H1 (cell line): ENCODE results near the gene WDR7. TPM values are rescaled to one million over a fixed set of nuclear protein-coding genes. Genes with fewer than 3 reads are reported as not detected.

Experiments used
- CTCF ChIA-PET: fragments of 300-600 bp; sonication (Branson Sonifier 250); formaldehyde crosslinking; loops from one replicate; lab custom pipeline; 2021; ENCODE audit not compliant: partially characterized antibody; lab: Charles Lee
- POLR2A ChIA-PET: fragments of 300-600 bp; sonication (Branson Sonifier 250); formaldehyde crosslinking; loops from one replicate; lab custom pipeline; 2021; ENCODE audit warnings: inconsistent platforms; ENCODE audit not compliant: partially characterized antibody; lab: Charles Lee
- DNase-seq, 2 experiments: peaks; one replicate each; pipeline versions ENCODE4 v3.0.0 to v3.0.0-alpha.2; 2010 to 2022; ENCODE audit warnings: low spot score in 2 of 2, low read depth in 1 of 2, mixed read lengths in 1 of 2
- FAIRE-seq: peaks from 2 replicates; lab custom pipeline; 2011; peaks lifted over from hg19 to GRCh38; lab: Jason Lieb, UNC
- H2AFZ ChIP-seq: 2 replicates; pipeline ENCODE4 v1.8.1; 2012; ENCODE audit warnings: low read length, inconsistent platforms
- H2AK5ac ChIP-seq: 2 replicates; pipeline ENCODE4 v1.6.1; 2013; ENCODE audit warnings: low read depth, low read length
- H2BK120ac ChIP-seq: replicated peaks from 2 replicates; pipeline ENCODE3; 2013; ENCODE audit warnings: low read depth, low read length, inconsistent platforms
- H2BK12ac ChIP-seq: 2 replicates; pipeline ENCODE4 v1.6.1; 2013; ENCODE audit warnings: low read depth, low read length
- H2BK15ac ChIP-seq: 2 replicates; pipeline ENCODE4 v1.6.1; 2013; ENCODE audit warnings: low read length
- H2BK20ac ChIP-seq: 2 replicates; pipeline ENCODE4 v1.6.1; 2013; ENCODE audit warnings: low read length
- H2BK5ac ChIP-seq: 2 replicates; pipeline ENCODE4 v1.6.1; 2013; ENCODE audit warnings: low read depth, low read length
- H3K14ac ChIP-seq: 2 replicates; pipeline ENCODE4 v1.6.1; 2013; ENCODE audit warnings: inconsistent platforms; ENCODE audit not compliant: insufficient read length
- H3K18ac ChIP-seq: 2 replicates; pipeline ENCODE4 v1.6.1; 2013; ENCODE audit warnings: low read length; ENCODE audit errors: extremely low read depth
- H3K23ac ChIP-seq: 2 replicates; pipeline ENCODE4 v1.6.1; 2013; ENCODE audit warnings: inconsistent platforms; ENCODE audit not compliant: insufficient read length
- H3K23me2 ChIP-seq: 2 replicates; pipeline ENCODE4 v1.6.1; 2013; ENCODE audit warnings: low read depth, low read length
- H3K27ac ChIP-seq: 2 replicates; pipeline ENCODE4 v1.6.1; 2011; ENCODE audit warnings: low read depth, low read length, inconsistent platforms
- H3K27me3 ChIP-seq, 4 experiments: replicated peaks in 1 of 4; 1 replicate in 1 of 4; 2 replicates in 3 of 4; pipeline versions ENCODE4 v1.6.1 to v1.8.1; 2011 to 2013; ENCODE audit warnings: low read length in 3 of 4, mild to moderate bottlenecking in 3 of 4, inconsistent platforms in 2 of 4, mixed read lengths in 2 of 4, moderate library complexity in 1 of 4; ENCODE audit not compliant: control insufficient read depth in 3 of 4, insufficient read depth in 3 of 4; ENCODE audit errors: extremely low read depth in 1 of 4
- H3K36me3 ChIP-seq, 4 experiments: 2 replicates each; pipeline versions ENCODE4 v1.6.1 to v1.8.1; 2011 to 2013; ENCODE audit warnings: mild to moderate bottlenecking in 4 of 4, low read length in 3 of 4, moderate library complexity in 2 of 4, control low read depth in 1 of 4, inconsistent platforms in 1 of 4; ENCODE audit not compliant: insufficient read depth in 4 of 4, control insufficient read depth in 2 of 4
- H3K4ac ChIP-seq: replicated peaks from 2 replicates; pipeline ENCODE3; 2013; ENCODE audit warnings: low read length, low read depth, mixed read lengths, inconsistent platforms; ENCODE audit not compliant: insufficient read length
- H3K4me1 ChIP-seq, 4 experiments: replicated peaks in 1 of 4; 1 replicate in 1 of 4; 2 replicates in 3 of 4; pipeline versions ENCODE4 v1.6.1 to v1.8.1; 2011 to 2013; ENCODE audit warnings: low read length in 3 of 4, inconsistent platforms in 2 of 4, mixed read lengths in 1 of 4; ENCODE audit not compliant: insufficient read depth in 4 of 4, control insufficient read depth in 3 of 4
- H3K4me2 ChIP-seq, 2 experiments: 2 replicates each; pipeline versions ENCODE4 v1.6.1 to v1.8.1; 2011 to 2013; ENCODE audit warnings: low read depth in 2 of 2, low read length in 2 of 2, control low read depth in 1 of 2, inconsistent platforms in 1 of 2, mild to moderate bottlenecking in 1 of 2; ENCODE audit not compliant: insufficient read depth in 1 of 2
- H3K4me3 ChIP-seq, 4 experiments: fragments of 200-600, 300-600 bp in 1 of 4; sonication (generic), shearing (Covaris generic), sonication (Bioruptor Twin) in 1 of 4; 2 replicates each; pipeline versions ENCODE4 v1.5.1 to v1.8.1; 2011 to 2016; ENCODE audit warnings: low read length in 4 of 4, low read depth in 3 of 4, control low read depth in 2 of 4, inconsistent platforms in 2 of 4, mild to moderate bottlenecking in 2 of 4, mixed read lengths in 1 of 4, moderate library complexity in 1 of 4; ENCODE audit not compliant: insufficient read depth in 2 of 4; ENCODE audit errors: extremely low read depth in 1 of 4
- H3K56ac ChIP-seq: replicated peaks from 2 replicates; pipeline ENCODE3; 2013; ENCODE audit warnings: low read depth, mild to moderate bottlenecking, mixed read lengths, low read length, inconsistent platforms; ENCODE audit not compliant: insufficient read length
- H3K79me1 ChIP-seq: 2 replicates; pipeline ENCODE4 v1.6.1; 2013; ENCODE audit warnings: low read depth, low read length, control low read depth
- H3K79me2 ChIP-seq, 2 experiments: 2 replicates each; pipeline versions ENCODE4 v1.6.1 to v1.8.1; 2012 to 2013; ENCODE audit warnings: low read length in 2 of 2, mild to moderate bottlenecking in 2 of 2, inconsistent platforms in 1 of 2; ENCODE audit not compliant: insufficient read depth in 2 of 2, control insufficient read depth in 1 of 2
- H3K9ac ChIP-seq, 4 experiments: replicated peaks in 1 of 4; 1 replicate in 1 of 4; 2 replicates in 3 of 4; pipeline versions ENCODE4 v1.6.1 to v1.8.1; 2011 to 2013; ENCODE audit warnings: low read depth in 3 of 4, low read length in 3 of 4, control low read depth in 2 of 4, mild to moderate bottlenecking in 2 of 4, moderate library complexity in 2 of 4, inconsistent platforms in 1 of 4; ENCODE audit errors: extremely low read depth in 1 of 4
- H3K9me3 ChIP-seq, 2 experiments: 2 replicates each; pipeline versions ENCODE4 v1.6.1 to v1.8.1; 2012 to 2013; ENCODE audit warnings: mild to moderate bottlenecking in 2 of 2, moderate library complexity in 2 of 2, control low read depth in 1 of 2, inconsistent platforms in 1 of 2, low read depth in 1 of 2, low read length in 1 of 2, mixed read lengths in 1 of 2; ENCODE audit not compliant: insufficient read depth in 2 of 2
- H4K20me1 ChIP-seq, 2 experiments: replicated peaks in 1 of 2; 2 replicates each; pipeline versions ENCODE3 to v1.8.1; 2011 to 2013; ENCODE audit warnings: inconsistent platforms in 2 of 2, low read length in 2 of 2, mild to moderate bottlenecking in 1 of 2; ENCODE audit not compliant: insufficient read depth in 2 of 2, control insufficient read depth in 1 of 2
- H4K5ac ChIP-seq: 2 replicates; pipeline ENCODE4 v1.6.1; 2013; ENCODE audit warnings: low read length, low read depth, mixed read lengths, inconsistent platforms; ENCODE audit not compliant: insufficient read length
- H4K8ac ChIP-seq: 2 replicates; pipeline ENCODE4 v1.8.0; 2013; ENCODE audit warnings: mild to moderate bottlenecking, moderate library complexity, low read length, inconsistent platforms; ENCODE audit not compliant: insufficient read depth; ENCODE audit errors: extremely low read depth
- H4K91ac ChIP-seq: replicated peaks from 2 replicates; pipeline ENCODE3; 2013; ENCODE audit warnings: low read length, mixed read lengths, inconsistent platforms; ENCODE audit not compliant: insufficient read length
- TBP ChIP-seq: IDR thresholded peaks from 2 replicates; pipeline ENCODE4 v1.6.1; 2011; ENCODE audit warnings: low read depth, low read length, improper control_type of control experiment
- WGBS, 2 experiments: shearing (Covaris generic) in 1 of 2; methylation state at CpG; one replicate each; pipeline versions ENCODE4 v1.1.6 to v1.1.7; 2013 to 2015; ENCODE audit warnings: low lambda C conversion rate in 2 of 2, mixed read lengths in 2 of 2, inconsistent platforms in 1 of 2, low coverage in 1 of 2, missing lambda C conversion rate in 1 of 2; ENCODE audit not compliant: insufficient replicate concordance in 2 of 2, insufficient coverage in 1 of 2, insufficient read length in 1 of 2; ENCODE audit errors: extremely low coverage in 1 of 2, missing lambda C conversion rate in 1 of 2; 5-methylcytosine and 5-hydroxymethylcytosine counted together
- polyA plus RNA-seq, 7 experiments: library from polyadenylated mRNA; depleted of rRNA in 3 of 7; stranded (reverse) in 5 of 7; unstranded in 2 of 7; fragments of >200 nt in 5 of 7; fragments of 200-250 nt in 2 of 7; gene quantifications; 1 replicate in 5 of 7; 2 replicates in 1 of 7; 4 replicates in 1 of 7; pipeline versions ENCODE4 v1.2.1 to v1.2.3, GENCODE V29; 2011 to 2013; ENCODE audit warnings: missing spikeins in 2 of 7, mixed read lengths in 2 of 7
- total RNA-seq: library from RNA; stranded (reverse); fragmentation: NEBNext Ultra II Directional; extraction: Animal tissue kit (Norgen Biotek cat#: 25700); gene quantifications from 2 replicates; pipeline ENCODE4 v1.2.1, GENCODE V29; 2021

The WDR7 gene
- total and polyA plus RNA-seq, 2 of the 8 experiments (the other 6 are each of a cell fraction or from before 2014, with no cell fraction given), result 5.5 to 15.2 TPM

GRCh38 chr18:57043241-57043640, 392.1 kb downstream of the WDR7 start:
- Histone ChIP-seq H3K4me3 (no peak overlapping the region), H3K79me1 (no peaks in the 10 kb centered on the region), H3K4me2 (no peak overlapping the region), H2BK120ac (no peak overlapping the region), H3K4ac (no peak overlapping the region), H3K14ac (no peak overlapping the region), H4K20me1 (no peaks in the 10 kb centered on the region), H3K4me1 (no peaks in the 10 kb centered on the region; a peak in 2 of 7 replicates), H3K27ac (no peak overlapping the region)
- no peak for DNase-seq
- TF ChIP-seq TBP, result no peak
- TF ChIP-seq, all 59 proteins: peak for 0
- no peak overlapping the region for H2BK12ac ChIP-seq
- H3K18ac ChIP-seq, result no peak overlapping the region
- no peaks in the 10 kb centered on the region for H3K23me2 ChIP-seq
- H2BK5ac ChIP-seq, result no peak overlapping the region
- H2AFZ ChIP-seq, result no peak overlapping the region
- no peaks in the 10 kb centered on the region for H3K79me2 ChIP-seq
- no peak overlapping the region for H2BK20ac ChIP-seq
- no peaks in the 10 kb centered on the region for H3K36me3 ChIP-seq
- ChIA-PET POLR2A (interaction anchor here (0.6 kb wide), 1 partner anchor 410 kb away, joined by 3 read pairs; no protein-coding TSS in a partner anchor), CTCF (interaction anchor here (1.1 kb wide), 1 partner anchor 16 kb away, joined by 3 read pairs; no protein-coding TSS in a partner anchor)
- FAIRE-seq, result no peak
- 83% methylated on average over 3 of the region's 3 CpGs; no CpG with 5 or more reads in 1 of the 2 experiments for WGBS, 2 experiments
- H3K23ac ChIP-seq, result no peak overlapping the region
- H3K9ac ChIP-seq, result no peak overlapping the region
- no peaks in the 10 kb centered on the region for H3K27me3 ChIP-seq
- H4K5ac ChIP-seq, result no peak overlapping the region
- H3K56ac ChIP-seq, result no peak overlapping the region
- H3K9me3 ChIP-seq, result peaks cover 3 to 4% of the 10 kb centered on the region in 2 experiments; a peak in 3 of 4 replicates
- H2BK15ac ChIP-seq, result no peak overlapping the region
- H4K91ac ChIP-seq, result no peak overlapping the region
- no peak overlapping the region for H2AK5ac ChIP-seq
- no peak overlapping the region for H4K8ac ChIP-seq
